Caco-2 (cell line): Measurements from ENCODE around the gene LRRC46. TPM values are rescaled to one million over a fixed set of nuclear protein-coding genes. Genes with fewer than 3 reads are reported as not detected.

ENCODE experiments used
- BruUV-seq: library from RNA; stranded (reverse); fragments of 400-500 nt; replicated peaks from 2 replicates; lab custom pipeline; 2021; lab: Mats Ljungman, UMichigan
- CTCF ChIA-PET: fragments of 300-600 bp; sonication (Branson Sonifier 250); formaldehyde crosslinking; loops from one replicate; lab custom pipeline; 2022; ENCODE audit warnings: antibody characterized with exemption; lab: Charles Lee
- POLR2A ChIA-PET: fragments of 300-600 bp; sonication (Branson Sonifier 250); formaldehyde crosslinking; loops from one replicate; lab custom pipeline; 2022; ENCODE audit warnings: antibody characterized with exemption; lab: Charles Lee
- DNase-seq, 2 experiments: peaks; one replicate each; pipeline versions ENCODE4 v3.0.0 to v3.0.0-alpha.2; 2020 to 2022
- H3K27me3 ChIP-seq: replicated peaks from 2 replicates; pipeline ENCODE4 v1.6.0; 2011; ENCODE audit warnings: low read length; ENCODE audit not compliant: control insufficient read depth, insufficient read depth
- H3K36me3 ChIP-seq: 2 replicates; pipeline ENCODE4 v1.5.1; 2011; ENCODE audit warnings: low read length; ENCODE audit not compliant: control insufficient read depth, insufficient read depth
- H3K4me1 ChIP-seq: fragments of 250-450 bp; sonication (Bioruptor Pico); 2 replicates; pipeline ENCODE4 v1.5.1; 2020; ENCODE audit warnings: mild to moderate bottlenecking
- H3K4me3 ChIP-seq: 2 replicates; pipeline ENCODE4 v1.5.1; 2011; ENCODE audit warnings: low read depth, mild to moderate bottlenecking, control low read depth, low read length
- H3K9me3 ChIP-seq: fragments of 250-450 bp; sonication (Bioruptor Pico); 2 replicates; pipeline ENCODE4 v1.5.1; 2020; ENCODE audit warnings: mild to moderate bottlenecking, moderate library complexity
- H3K27ac Mint-ChIP-seq: one replicate; pipeline ENCODE4 v1.8.0; 2022; ENCODE audit warnings: mixed read lengths; ENCODE audit not compliant: unreplicated experiment
- H3K27me3 Mint-ChIP-seq: one replicate; pipeline ENCODE4 v1.8.0; 2022; ENCODE audit warnings: mixed read lengths; ENCODE audit not compliant: insufficient read depth, unreplicated experiment
- H3K36me3 Mint-ChIP-seq: one replicate; pipeline ENCODE4 v1.8.0; 2022; ENCODE audit warnings: mild to moderate bottlenecking, mixed read lengths; ENCODE audit not compliant: insufficient read depth, unreplicated experiment
- H3K4me1 Mint-ChIP-seq: one replicate; pipeline ENCODE4 v1.8.0; 2022; ENCODE audit warnings: low read depth, mixed read lengths; ENCODE audit not compliant: unreplicated experiment
- H3K4me3 Mint-ChIP-seq: one replicate; pipeline ENCODE4 v1.8.0; 2022; ENCODE audit warnings: mild to moderate bottlenecking, moderate library complexity, mixed read lengths; ENCODE audit not compliant: unreplicated experiment
- H3K9me3 Mint-ChIP-seq: one replicate; pipeline ENCODE4 v1.8.0; 2022; ENCODE audit warnings: mixed read lengths; ENCODE audit not compliant: unreplicated experiment
- intact Hi-C: fragments of 100-400 bp; cut with micrococcal nuclease; formaldehyde crosslinking; loops from one replicate; pipeline ENCODE4 v1.10.0; 2022; ENCODE audit not compliant: unreplicated experiment
- total RNA-seq: library from RNA; stranded (reverse); gene quantifications from 2 replicates; pipeline ENCODE4 v1.2.3, GENCODE V29; 2022
- TF ChIP-seq, protein P1 (sequence below), 2 experiments: fragments of 200-600 bp in 1 of 2; IDR thresholded peaks; 1 replicate in 1 of 2; 2 replicates in 1 of 2; pipeline versions ENCODE4 v1.5.1 to v1.8.0; 2011 to 2022; ENCODE audit warnings: antibody characterized with exemption in 1 of 2, control low read depth in 1 of 2, inconsistent platforms in 1 of 2, low read depth in 1 of 2, low read length in 1 of 2, mild to moderate bottlenecking in 1 of 2, moderate library complexity in 1 of 2; ENCODE audit not compliant: insufficient read depth in 1 of 2, severe bottlenecking in 1 of 2, unreplicated experiment in 1 of 2

Gene LRRC46
- total RNA-seq, 1 experiment from 2014 or later, result 2.3 TPM

DNA sequence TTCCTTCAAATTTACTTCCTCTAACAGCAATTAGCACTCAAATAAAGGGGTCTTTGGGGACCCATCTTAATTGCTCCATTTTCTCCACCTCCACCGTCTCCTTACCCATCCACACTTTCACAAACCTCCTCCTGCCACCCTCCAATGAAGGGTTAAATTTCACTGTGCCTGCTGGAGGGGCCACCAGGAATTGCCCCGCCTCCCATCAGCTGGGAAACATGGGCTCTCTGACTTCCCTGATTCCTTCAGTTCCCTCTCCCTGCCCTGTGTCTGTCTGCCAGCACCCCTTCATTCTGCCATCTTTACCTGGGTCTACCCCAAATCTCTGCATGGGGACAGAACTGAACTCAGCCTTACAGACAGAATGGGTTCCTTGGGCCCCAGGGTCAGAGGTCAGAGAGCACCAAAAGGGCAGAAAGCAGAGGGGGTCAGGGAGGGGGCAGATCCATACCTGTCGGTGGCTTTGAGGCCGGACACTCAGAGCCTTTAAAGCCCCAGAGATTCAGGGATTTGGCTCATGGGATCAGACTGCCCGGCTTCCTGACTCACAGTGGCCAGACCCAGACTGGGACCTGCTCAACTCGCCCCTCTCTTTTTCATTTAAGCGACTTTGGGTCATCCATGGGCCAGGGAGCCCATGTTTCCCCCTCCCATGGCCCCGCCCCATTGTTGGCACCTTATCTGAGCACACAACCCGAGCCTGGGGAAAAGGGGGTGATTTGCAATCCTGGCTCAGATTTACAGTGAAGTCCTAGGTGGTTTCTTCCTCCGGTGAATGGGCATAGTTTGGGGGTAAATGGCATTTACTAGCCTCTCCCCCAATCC is 46.9 kb downstream of the LRRC46 start:
- ChIA-PET CTCF (interaction anchor here (1.2 to 2.5 kb wide), 3 partner anchors 11 to 47 kb away, joined by 5 to 8 read pairs (median 5); partner anchors contain the start of genes LRRC46 and MRPL10), POLR2A (interaction anchor here (0.7 to 0.9 kb wide), 2 partner anchors 17 to 40 kb away, joined by 3 read pairs; partner anchors contain the start of gene SP2)
- no peak for DNase-seq
- TF ChIP-seq, protein P1, sequence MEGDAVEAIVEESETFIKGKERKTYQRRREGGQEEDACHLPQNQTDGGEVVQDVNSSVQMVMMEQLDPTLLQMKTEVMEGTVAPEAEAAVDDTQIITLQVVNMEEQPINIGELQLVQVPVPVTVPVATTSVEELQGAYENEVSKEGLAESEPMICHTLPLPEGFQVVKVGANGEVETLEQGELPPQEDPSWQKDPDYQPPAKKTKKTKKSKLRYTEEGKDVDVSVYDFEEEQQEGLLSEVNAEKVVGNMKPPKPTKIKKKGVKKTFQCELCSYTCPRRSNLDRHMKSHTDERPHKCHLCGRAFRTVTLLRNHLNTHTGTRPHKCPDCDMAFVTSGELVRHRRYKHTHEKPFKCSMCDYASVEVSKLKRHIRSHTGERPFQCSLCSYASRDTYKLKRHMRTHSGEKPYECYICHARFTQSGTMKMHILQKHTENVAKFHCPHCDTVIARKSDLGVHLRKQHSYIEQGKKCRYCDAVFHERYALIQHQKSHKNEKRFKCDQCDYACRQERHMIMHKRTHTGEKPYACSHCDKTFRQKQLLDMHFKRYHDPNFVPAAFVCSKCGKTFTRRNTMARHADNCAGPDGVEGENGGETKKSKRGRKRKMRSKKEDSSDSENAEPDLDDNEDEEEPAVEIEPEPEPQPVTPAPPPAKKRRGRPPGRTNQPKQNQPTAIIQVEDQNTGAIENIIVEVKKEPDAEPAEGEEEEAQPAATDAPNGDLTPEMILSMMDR (IDR thresholded peaks at IDR 0.05; ENCODE audit: insufficient read depth in 1 of 2, low read depth in 1 of 2, low read length in 1 of 2, severe bottlenecking in 1 of 2, unreplicated experiment in 1 of 2), result no peak
- no TSS peak for BruUV-seq
- H3K27me3 Mint-ChIP-seq, result no peaks in the 10 kb centered on the region
- H3K36me3 Mint-ChIP-seq, result no peaks in the 10 kb centered on the region
- intact Hi-C loops, result no loop called here
- H3K9me3 Mint-ChIP-seq, result no peaks in the 10 kb centered on the region
- H3K27ac Mint-ChIP-seq, result no peak overlapping the region
- Histone ChIP-seq H3K4me3 (no peak overlapping the region), H3K27me3 (no peaks in the 10 kb centered on the region), H3K36me3 (no peaks in the 10 kb centered on the region), H3K4me1 (peaks cover 58% of the 10 kb centered on the region), H3K9me3 (no peaks in the 10 kb centered on the region)
- H3K4me3 Mint-ChIP-seq, result no peak overlapping the region
- peaks cover 32% of the 10 kb centered on the region for H3K4me1 Mint-ChIP-seq

DNA sequence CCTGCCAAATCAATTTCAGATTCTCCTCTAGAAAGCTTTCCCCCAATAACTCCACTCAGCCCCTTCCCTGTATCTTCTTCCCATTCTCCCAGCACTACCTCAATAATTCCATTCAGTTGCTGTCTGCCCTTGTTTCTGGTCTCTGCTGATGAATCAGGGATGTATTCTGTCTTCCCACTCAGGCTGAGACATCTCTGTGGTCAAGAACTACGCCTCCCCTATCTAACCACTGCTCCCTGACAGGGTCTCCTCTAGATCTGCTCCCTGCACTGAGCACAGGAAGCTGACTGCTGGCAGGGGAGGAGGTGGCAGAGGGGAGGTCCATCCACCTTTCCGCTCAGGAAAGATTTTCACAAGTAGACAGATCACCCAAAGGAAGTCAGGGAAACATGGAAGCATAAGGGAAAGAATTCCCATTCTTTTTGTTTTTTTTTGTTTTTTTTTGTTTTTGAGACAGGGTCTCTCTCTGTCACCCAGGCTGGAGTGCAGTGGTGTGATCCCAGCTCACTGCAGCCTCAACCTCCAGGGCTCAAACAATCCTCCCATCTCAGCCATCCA is 47.6 kb downstream of the LRRC46 start:
- H3K27ac Mint-ChIP-seq, result no peak overlapping the region
- BruUV-seq, result no TSS peak
- H3K4me3 ChIP-seq, result no peak overlapping the region
- H3K9me3 Mint-ChIP-seq, result no peaks in the 10 kb centered on the region
- H3K36me3 Mint-ChIP-seq, result peaks cover 3% of the 10 kb centered on the region
- TF ChIP-seq, protein P1 (IDR thresholded peaks at IDR 0.05; ENCODE audit: insufficient read depth in 1 of 2, low read depth in 1 of 2, low read length in 1 of 2, severe bottlenecking in 1 of 2, unreplicated experiment in 1 of 2), result no peak
- H3K27me3 Mint-ChIP-seq, result no peaks in the 10 kb centered on the region
- H3K36me3 ChIP-seq, result no peaks in the 10 kb centered on the region
- intact Hi-C loops, result no loop called here
- no peak for DNase-seq
- H3K27me3 ChIP-seq, result no peaks in the 10 kb centered on the region
- no peaks in the 10 kb centered on the region for H3K9me3 ChIP-seq
- H3K4me1 ChIP-seq, result peaks cover 64% of the 10 kb centered on the region
- ChIA-PET POLR2A (interaction anchor here (0.7 to 0.9 kb wide), 3 partner anchors 17 to 41 kb away, joined by 3 to 4 read pairs (median 3); partner anchors contain the start of gene SP2), CTCF (interaction anchor here (0.6 to 2.5 kb wide), 6 partner anchors 10 to 48 kb away, joined by 3 to 8 read pairs (median 4); partner anchors contain the start of genes LRRC46 and MRPL10)
- H3K4me3 Mint-ChIP-seq, result no peak overlapping the region
- H3K4me1 Mint-ChIP-seq, result peaks cover 39% of the 10 kb centered on the region

- POLR2A ChIA-PET, result interaction anchor here (0.7 to 0.9 kb wide), 3 partner anchors 16 to 61 kb away, joined by 3 to 4 read pairs (median 4); partner anchors contain the start of genes PNPO and SP2
Measured at GRCh38 chr17:47879776-47880454, 48.4 kb downstream of the LRRC46 start.

More at GRCh38 chr17:47879776-47880454, 48.4 kb downstream of the LRRC46 start:
- CTCF ChIA-PET, result interaction anchor here (0.7 to 2.5 kb wide), 6 partner anchors 10 to 49 kb away, joined by 3 to 8 read pairs (median 5); partner anchors contain the start of genes LRRC46 and MRPL10
- Histone ChIP-seq H3K36me3 (no peaks in the 10 kb centered on the region), H3K4me3 (no peak overlapping the region), H3K9me3 (no peaks in the 10 kb centered on the region), H3K4me1 (peaks cover 66% of the 10 kb centered on the region), H3K27me3 (no peaks in the 10 kb centered on the region)
- Mint-ChIP-seq H3K9me3 (no peaks in the 10 kb centered on the region), H3K4me1 (peaks cover 42% of the 10 kb centered on the region), H3K4me3 (no peak overlapping the region), H3K36me3 (peaks cover 7% of the 10 kb centered on the region), H3K27me3 (no peaks in the 10 kb centered on the region), H3K27ac (no peak overlapping the region)
- TF ChIP-seq, protein P1 (IDR thresholded peaks at IDR 0.05; ENCODE audit: insufficient read depth in 1 of 2, low read depth in 1 of 2, low read length in 1 of 2, severe bottlenecking in 1 of 2, unreplicated experiment in 1 of 2), result no peak
- intact Hi-C loops, result no loop called here
- no peak for DNase-seq
- BruUV-seq, result no TSS peak
